ENCODE measurements around the gene SUMF1.

SUMF1 gene

GRCh38 chr3:4419920-4420319 lies 47.1 kb downstream of the SUMF1 start:
- H3K9ac ChIP-seq: no peak overlapping the region
- H3K27ac ChIP-seq: no peak overlapping the region
- H4K20me1 ChIP-seq: no peaks in the 10 kb centered on the region
- H3K4me3 ChIP-seq: no peak overlapping the region
- no peaks in the 10 kb centered on the region for H3K27me3 ChIP-seq
- H3K4me2 ChIP-seq: no peak overlapping the region
- peaks cover 8 to 65% (median 25%) of the 10 kb centered on the region in 11 experiments; a peak in 18 of 22 replicates for H3K36me3 ChIP-seq
- TF ChIP-seq Cebpa-rat (IDR thresholded peaks at IDR 0.05): no peak
- H3K9me3 ChIP-seq (replicated peaks in 1 of 11): no peaks in the 10 kb centered on the region
- H3K4me1 ChIP-seq: peaks cover 0 to 27% (median 0%) of the 10 kb centered on the region in 10 experiments; a peak in 8 of 20 replicates

- TF ChIP-seq Cebpa-rat (IDR thresholded peaks at IDR 0.05): no peak
- peaks cover 8 to 65% (median 25%) of the 10 kb centered on the region in 11 experiments; a peak in 18 of 22 replicates for H3K36me3 ChIP-seq
- no peaks in the 10 kb centered on the region for H3K27me3 ChIP-seq
Observed at GRCh38 chr3:4419386-4419785, 47.7 kb downstream of the SUMF1 start.

GRCh38 chr3:4418156-4418555 lies 48.9 kb downstream of the SUMF1 start:
- peaks cover 8 to 68% (median 26%) of the 10 kb centered on the region in 11 experiments; a peak in 18 of 22 replicates for H3K36me3 ChIP-seq
- no peak overlapping the region for H3K9ac ChIP-seq
- H4K20me1 ChIP-seq: no peaks in the 10 kb centered on the region
- H3K9me3 ChIP-seq (replicated peaks in 1 of 11): no peaks in the 10 kb centered on the region
- peaks cover 0 to 27% (median 0%) of the 10 kb centered on the region in 10 experiments; a peak in 8 of 20 replicates for H3K4me1 ChIP-seq
- TF ChIP-seq Cebpa-rat (IDR thresholded peaks at IDR 0.05): no peak
- no peak overlapping the region for H3K4me3 ChIP-seq
- no peak overlapping the region for H3K4me2 ChIP-seq
- H3K27ac ChIP-seq: no peak overlapping the region
- H3K27me3 ChIP-seq: no peaks in the 10 kb centered on the region

More at GRCh38 chr3:4419386-4419785, 47.7 kb downstream of the SUMF1 start:
- H3K9me3 ChIP-seq (replicated peaks in 1 of 11): no peaks in the 10 kb centered on the region
- H3K4me2 ChIP-seq: no peak overlapping the region
- H3K9ac ChIP-seq: no peak overlapping the region
- no peak overlapping the region for H3K4me3 ChIP-seq
- H4K20me1 ChIP-seq: no peaks in the 10 kb centered on the region
- peaks cover 0 to 27% (median 0%) of the 10 kb centered on the region in 10 experiments; a peak in 8 of 20 replicates for H3K4me1 ChIP-seq
- no peak overlapping the region for H3K27ac ChIP-seq

GRCh38 chr3:4417449-4417848 lies 49.6 kb downstream of the SUMF1 start:
- no peak overlapping the region for H3K4me2 ChIP-seq
- H3K4me3 ChIP-seq: no peak overlapping the region
- no peaks in the 10 kb centered on the region for H3K27me3 ChIP-seq
- no peak overlapping the region for H3K27ac ChIP-seq
- TF ChIP-seq Cebpa-rat (IDR thresholded peaks at IDR 0.05): no peak
- no peaks in the 10 kb centered on the region for H4K20me1 ChIP-seq
- H3K36me3 ChIP-seq: peaks cover 8 to 75% (median 31%) of the 10 kb centered on the region in 11 experiments; a peak in 18 of 22 replicates
- H3K4me1 ChIP-seq: peaks cover 0 to 21% (median 0%) of the 10 kb centered on the region in 10 experiments; a peak in 8 of 20 replicates
- H3K9ac ChIP-seq: no peak overlapping the region
- H3K9me3 ChIP-seq (replicated peaks in 1 of 11): no peaks in the 10 kb centered on the region

- peaks cover 8 to 80% (median 31%) of the 10 kb centered on the region in 11 experiments; a peak in 18 of 22 replicates for H3K36me3 ChIP-seq
- H3K27me3 ChIP-seq: no peaks in the 10 kb centered on the region
- peaks cover 0 to 16% (median 0%) of the 10 kb centered on the region in 10 experiments; a peak in 8 of 20 replicates for H3K4me1 ChIP-seq
- no peak overlapping the region for H3K4me2 ChIP-seq
- H3K4me3 ChIP-seq: no peak overlapping the region
- no peak overlapping the region for H3K27ac ChIP-seq
- H3K9me3 ChIP-seq (replicated peaks in 1 of 11): no peaks in the 10 kb centered on the region
- TF ChIP-seq Cebpa-rat (IDR thresholded peaks at IDR 0.05): no peak
- H3K9ac ChIP-seq: no peak overlapping the region
- H4K20me1 ChIP-seq: no peaks in the 10 kb centered on the region
Observed at GRCh38 chr3:4416961-4417360, 50.1 kb downstream of the SUMF1 start.

- H4K20me1 ChIP-seq: no peaks in the 10 kb centered on the region
- TF ChIP-seq Cebpa-rat (IDR thresholded peaks at IDR 0.05): no peak
- H3K36me3 ChIP-seq: peaks cover 8 to 84% (median 31%) of the 10 kb centered on the region in 11 experiments; a peak in 18 of 22 replicates
- H3K27me3 ChIP-seq: no peaks in the 10 kb centered on the region
- no peak overlapping the region for H3K4me3 ChIP-seq
- no peak overlapping the region for H3K9ac ChIP-seq
- no peak overlapping the region for H3K27ac ChIP-seq
- no peaks in the 10 kb centered on the region for H3K9me3 ChIP-seq (replicated peaks in 1 of 11)
- H3K4me1 ChIP-seq: peaks cover 0 to 12% (median 0%) of the 10 kb centered on the region in 10 experiments; a peak in 8 of 20 replicates
- no peak overlapping the region for H3K4me2 ChIP-seq
Observed at GRCh38 chr3:4416427-4416945, 50.6 kb downstream of the SUMF1 start.

- Histone ChIP-seq H3K4me3 (no peak overlapping the region), H3K27me3 (no peaks in the 10 kb centered on the region), H4K20me1 (no peaks in the 10 kb centered on the region), H3K27ac (no peak overlapping the region), H3K9me3 (replicated peaks in 1 of 11) (no peaks in the 10 kb centered on the region), H3K9ac (no peak overlapping the region), H3K4me2 (no peak overlapping the region), H3K36me3 (peaks cover 12 to 97% (median 40%) of the 10 kb centered on the region in 11 experiments; a peak in 18 of 22 replicates), H3K4me1 (peaks cover 0 to 19% (median 0%) of the 10 kb centered on the region in 10 experiments; a peak in 5 of 20 replicates)
- TF ChIP-seq Cebpa-rat (IDR thresholded peaks at IDR 0.05): no peak
Observed at GRCh38 chr3:4413467-4413866, 53.6 kb downstream of the SUMF1 start.

- Histone ChIP-seq H3K9me3 (replicated peaks in 1 of 11) (no peaks in the 10 kb centered on the region), H3K4me1 (peaks cover 0 to 19% (median 0%) of the 10 kb centered on the region in 10 experiments; a peak in 5 of 20 replicates), H3K27me3 (no peaks in the 10 kb centered on the region), H3K36me3 (peaks cover 9 to 97% (median 33%) of the 10 kb centered on the region in 11 experiments; a peak in 19 of 22 replicates), H3K9ac (no peak overlapping the region), H3K4me2 (no peak overlapping the region), H3K27ac (no peak overlapping the region), H4K20me1 (no peaks in the 10 kb centered on the region), H3K4me3 (no peak overlapping the region)
- TF ChIP-seq Cebpa-rat (IDR thresholded peaks at IDR 0.05): no peak
Observed at GRCh38 chr3:4411833-4412232, 55.2 kb downstream of the SUMF1 start.

- peaks cover 0 to 19% (median 0%) of the 10 kb centered on the region in 10 experiments; a peak in 5 of 20 replicates for H3K4me1 ChIP-seq
- H3K4me2 ChIP-seq: no peak overlapping the region
- no peak overlapping the region for H3K4me3 ChIP-seq
- H3K36me3 ChIP-seq: peaks cover 5 to 97% (median 32%) of the 10 kb centered on the region in 11 experiments; a peak in 18 of 22 replicates
- TF ChIP-seq Cebpa-rat (IDR thresholded peaks at IDR 0.05): no peak
- H3K27ac ChIP-seq: no peak overlapping the region
- H4K20me1 ChIP-seq: no peaks in the 10 kb centered on the region
- H3K27me3 ChIP-seq: no peaks in the 10 kb centered on the region
- H3K9ac ChIP-seq: no peak overlapping the region
- no peaks in the 10 kb centered on the region for H3K9me3 ChIP-seq (replicated peaks in 1 of 11)
Observed at GRCh38 chr3:4411236-4411635, 55.8 kb downstream of the SUMF1 start.
